Measurements from ENCODE around the gene ARMH1. TPM values are rescaled to one million over a fixed set of nuclear protein-coding genes. Genes with fewer than 3 reads are reported as not detected.

Gene ARMH1
- total RNA-seq = 10 to 100 TPM; 53.0 to 56.8 TPM
- 14.0 to 17.0 reads per million in 2 donors for total RNA-seq

DNA sequence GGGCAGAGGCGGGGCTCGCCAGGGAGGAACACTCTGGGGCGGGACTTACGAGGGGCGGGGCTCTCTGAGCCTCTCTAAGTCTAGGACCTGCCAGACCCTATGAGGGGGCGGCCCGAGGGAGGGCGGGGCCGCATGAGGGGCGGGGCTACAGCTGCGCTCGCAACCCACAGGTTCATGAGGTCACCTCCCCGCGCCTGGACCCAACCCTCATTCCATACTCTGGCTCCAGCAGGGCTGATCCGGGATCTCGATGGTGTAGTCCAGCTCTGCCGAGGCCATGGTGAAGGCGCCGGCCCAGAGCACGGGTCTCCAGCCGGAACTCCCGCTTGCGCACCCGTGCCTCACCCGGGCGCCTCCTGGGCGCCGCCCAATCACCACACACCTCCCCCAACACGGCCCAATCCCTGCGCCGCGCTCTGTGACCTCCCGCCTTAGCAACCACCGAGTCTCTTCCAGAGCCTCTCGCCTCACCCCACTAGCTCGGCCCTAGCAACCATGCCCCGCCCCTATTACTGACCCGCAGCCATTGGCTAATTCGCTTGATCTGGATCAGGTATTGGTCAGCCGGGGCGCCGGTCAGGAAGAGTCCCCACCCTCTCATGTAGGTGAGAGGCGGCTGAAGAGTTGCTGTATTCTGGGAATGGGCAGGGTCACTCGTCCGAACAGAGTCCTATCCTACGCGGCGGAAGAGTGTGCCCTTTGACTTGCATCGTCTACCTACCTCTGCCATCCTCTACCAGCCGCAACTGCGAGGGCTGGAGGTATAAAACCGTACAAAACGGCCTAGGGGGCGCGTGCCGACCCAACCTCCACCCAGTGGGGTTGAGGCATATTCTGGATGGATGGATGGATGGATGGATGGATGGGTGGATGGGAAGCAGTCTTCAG lies at the start of gene ARMH1, which contains the start of gene TMEM53:
Gene ARMH1, plus strand, starts transcription at position 602 of the 888 bp plus-strand sequence. CDS start 14,984 bp downstream, outside the sequence.
Gene TMEM53, minus strand, starts transcription at position 369 of the 888 bp plus-strand sequence. Its CDS starts 90 bp downstream, at position 279.
- H3K4me1 Mint-ChIP-seq = peaks cover 12% of the 10 kb centered on the region
- H3K27me3 Mint-ChIP-seq = no peaks in the 10 kb centered on the region
- no peaks in the 10 kb centered on the region for H3K36me3 Mint-ChIP-seq (ENCODE audit: low read depth)
- H3K27ac Mint-ChIP-seq = peak within 1 kb of the TSS; percentile 89
- no peaks in the 10 kb centered on the region for H3K9me3 ChIP-seq (ENCODE audit: control insufficient read depth, low read length, poor library complexity, severe bottlenecking)
- ATAC-seq (peak; percentile 93), DNase-seq (peak; percentile 90 to 94 (median 92))
- peak within 1 kb of the TSS; percentile 91 for H3K4me3 Mint-ChIP-seq

DNA sequence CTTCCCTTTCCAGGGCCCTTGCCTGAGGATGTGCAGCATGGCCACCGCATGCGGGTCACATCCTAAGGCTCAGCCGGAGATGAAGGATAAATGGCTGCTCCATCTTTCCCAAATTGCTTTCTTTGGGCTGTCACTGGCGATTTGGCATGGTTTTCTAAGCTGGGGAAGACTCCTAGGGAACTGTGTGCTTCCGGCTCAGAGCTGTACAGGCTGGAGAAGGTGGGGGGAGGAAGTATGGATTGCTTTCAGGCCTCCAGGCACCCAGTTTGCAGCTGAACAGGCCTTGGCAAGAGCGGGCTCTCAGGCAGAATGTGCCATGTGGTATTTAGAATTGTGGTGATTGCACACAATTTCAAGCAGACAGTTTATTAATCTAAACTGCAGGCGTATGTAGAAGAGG lies 49.2 kb upstream of the ARMH1 start:
- H3K27me3 Mint-ChIP-seq = no peaks in the 10 kb centered on the region
- H3K4me1 Mint-ChIP-seq = peaks cover 7% of the 10 kb centered on the region
- ATAC-seq (no peak), DNase-seq (no peak)
- H3K27ac Mint-ChIP-seq = no peak overlapping the region
- H3K36me3 Mint-ChIP-seq (ENCODE audit: low read depth) = no peaks in the 10 kb centered on the region
- H3K4me3 Mint-ChIP-seq = no peak overlapping the region
- H3K9me3 ChIP-seq (ENCODE audit: control insufficient read depth, low read length, poor library complexity, severe bottlenecking) = no peaks in the 10 kb centered on the region

DNA sequence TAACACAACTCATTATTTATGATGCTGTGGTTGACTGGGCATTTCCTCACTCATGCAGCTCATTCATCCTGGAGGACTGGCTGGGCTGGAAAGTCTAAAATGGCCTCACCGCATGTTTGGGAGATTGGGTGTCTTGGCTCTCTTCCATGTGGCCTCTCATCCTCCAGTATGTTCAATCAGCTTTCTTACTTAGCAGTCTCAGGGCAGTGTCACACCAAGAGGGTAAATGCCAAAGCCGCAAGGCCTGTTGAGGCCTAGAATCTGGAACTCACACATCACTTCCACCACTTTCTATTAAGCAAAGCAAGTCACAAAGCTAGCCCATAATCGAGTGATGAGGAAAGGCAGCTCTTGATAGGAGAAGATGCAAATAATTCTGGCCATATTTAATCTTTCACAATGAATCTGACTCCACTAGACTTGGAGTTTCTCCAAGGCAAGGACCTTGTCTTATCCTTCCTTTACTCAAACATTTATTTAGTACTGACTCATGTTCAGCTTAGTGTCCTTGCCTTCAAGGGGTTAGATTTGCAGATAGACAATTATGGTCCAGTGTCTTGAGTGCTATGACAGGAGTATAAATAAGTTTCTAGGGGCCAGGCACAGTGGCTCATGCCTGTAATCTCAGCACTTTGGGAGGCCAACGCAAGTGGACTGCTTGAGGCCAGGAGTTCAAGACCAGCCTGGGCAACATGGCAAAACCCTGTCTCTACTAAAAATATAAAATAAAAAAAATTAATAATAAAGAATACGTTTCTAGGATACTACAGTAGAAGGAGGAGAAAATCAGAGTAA lies 45.4 kb upstream of the ARMH1 start:
- H3K4me1 Mint-ChIP-seq = peaks cover 27% of the 10 kb centered on the region
- H3K27ac Mint-ChIP-seq = no peak overlapping the region
- ATAC-seq (no peak), DNase-seq (no peak)
- H3K9me3 ChIP-seq (ENCODE audit: control insufficient read depth, low read length, poor library complexity, severe bottlenecking) = no peaks in the 10 kb centered on the region
- no peaks in the 10 kb centered on the region for H3K27me3 Mint-ChIP-seq
- H3K4me3 Mint-ChIP-seq = no peak overlapping the region
- no peaks in the 10 kb centered on the region for H3K36me3 Mint-ChIP-seq (ENCODE audit: low read depth)

DNA sequence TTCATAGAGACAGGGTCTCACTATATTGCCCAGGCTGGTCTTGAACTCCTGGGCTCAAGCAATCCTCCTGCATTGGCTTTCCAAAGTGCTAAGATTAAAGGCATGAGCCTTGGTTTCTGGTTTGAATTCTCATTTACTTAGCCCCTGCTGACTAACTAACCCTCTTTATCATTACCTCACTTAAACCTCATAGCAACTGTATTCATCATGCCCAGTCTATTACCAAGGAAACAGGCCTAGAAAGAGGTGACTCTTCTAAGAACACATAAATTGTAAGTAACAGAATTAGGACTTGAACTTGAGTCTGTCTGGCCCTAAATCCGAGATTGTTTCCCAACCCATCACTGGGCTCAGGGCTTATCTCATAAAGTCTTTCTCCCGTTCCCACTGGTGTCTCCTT lies 44.4 kb upstream of the ARMH1 start:
- H3K27ac Mint-ChIP-seq = peak overlapping the region; percentile 94
- DNase-seq (no peak), ATAC-seq (no peak)
- H3K4me1 Mint-ChIP-seq = peaks cover 34% of the 10 kb centered on the region
- no peaks in the 10 kb centered on the region for H3K36me3 Mint-ChIP-seq (ENCODE audit: low read depth)
- no peaks in the 10 kb centered on the region for H3K9me3 ChIP-seq (ENCODE audit: control insufficient read depth, low read length, poor library complexity, severe bottlenecking)
- H3K4me3 Mint-ChIP-seq = no peak overlapping the region
- H3K27me3 Mint-ChIP-seq = no peaks in the 10 kb centered on the region

DNA sequence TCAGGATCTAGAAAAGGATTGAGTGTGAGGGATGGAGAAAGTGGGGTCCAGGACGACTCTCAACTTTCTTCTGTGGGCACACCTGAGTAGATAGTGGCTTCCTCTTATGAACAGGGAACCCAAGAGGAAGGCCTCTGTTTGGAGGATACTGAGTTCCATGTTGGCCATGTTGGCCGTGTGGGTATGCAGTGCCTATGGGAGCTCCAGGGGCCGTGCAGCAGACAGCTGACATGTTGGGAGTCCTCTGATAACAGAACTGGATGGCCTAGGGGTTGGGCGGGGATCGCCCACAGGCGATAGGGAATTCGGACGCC lies 43.2 kb upstream of the ARMH1 start:
- Mint-ChIP-seq H3K27me3 (no peaks in the 10 kb centered on the region), H3K4me1 (peaks cover 41% of the 10 kb centered on the region), H3K36me3 (ENCODE audit: low read depth) (peaks cover 2% of the 10 kb centered on the region), H3K27ac (peak overlapping the region; percentile 94), H3K4me3 (peak overlapping the region; percentile 93)
- DNase-seq = no peak
- no peaks in the 10 kb centered on the region for H3K9me3 ChIP-seq (ENCODE audit: control insufficient read depth, low read length, poor library complexity, severe bottlenecking)
- ATAC-seq = peak; percentile 22

DNA sequence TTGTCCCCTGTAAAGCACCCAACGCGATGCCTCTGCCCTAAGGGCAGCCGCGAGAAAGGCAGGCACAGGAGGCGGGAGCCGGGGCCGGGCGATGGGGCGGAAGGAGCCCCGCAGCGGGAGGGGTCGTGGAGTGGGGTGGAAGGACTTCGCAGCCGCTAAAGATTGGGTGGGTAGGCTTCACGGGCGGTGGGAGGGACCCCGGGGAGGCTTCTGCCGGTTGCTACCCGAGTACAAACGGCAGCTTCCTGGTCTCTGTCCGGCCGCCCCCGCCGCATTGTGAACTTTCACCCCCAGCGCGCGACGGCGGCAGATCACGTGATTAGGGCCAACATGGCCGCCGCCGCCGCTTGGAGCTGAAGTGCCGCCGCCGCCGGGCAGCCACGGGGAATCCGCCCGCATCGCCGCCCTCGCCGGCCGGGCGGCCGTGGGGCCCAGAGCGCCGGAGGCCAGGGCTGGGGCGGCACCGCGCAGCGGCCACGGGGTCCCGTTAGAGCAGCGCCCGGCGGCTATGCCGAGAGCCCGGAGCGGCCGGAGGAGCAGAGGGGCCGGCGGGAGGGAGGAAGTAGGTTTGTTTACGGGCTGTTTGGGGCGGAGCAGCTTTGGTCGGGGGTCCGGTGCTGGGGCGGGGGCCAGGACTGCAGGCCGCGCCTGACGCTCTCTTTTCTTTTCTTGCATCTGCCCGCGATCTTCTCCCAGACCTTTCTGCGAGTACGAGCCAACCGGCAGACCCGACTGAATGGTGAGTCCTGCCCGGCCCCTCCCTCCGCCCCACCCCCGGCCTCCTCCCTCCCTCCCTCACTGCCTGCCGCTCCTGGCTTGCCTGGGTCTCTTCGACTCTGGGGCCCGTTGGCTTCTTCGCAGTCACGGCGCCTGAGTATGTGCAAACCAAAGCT lies 42.6 kb upstream of the ARMH1 start:
- H3K4me1 Mint-ChIP-seq = peaks cover 42% of the 10 kb centered on the region

DNA sequence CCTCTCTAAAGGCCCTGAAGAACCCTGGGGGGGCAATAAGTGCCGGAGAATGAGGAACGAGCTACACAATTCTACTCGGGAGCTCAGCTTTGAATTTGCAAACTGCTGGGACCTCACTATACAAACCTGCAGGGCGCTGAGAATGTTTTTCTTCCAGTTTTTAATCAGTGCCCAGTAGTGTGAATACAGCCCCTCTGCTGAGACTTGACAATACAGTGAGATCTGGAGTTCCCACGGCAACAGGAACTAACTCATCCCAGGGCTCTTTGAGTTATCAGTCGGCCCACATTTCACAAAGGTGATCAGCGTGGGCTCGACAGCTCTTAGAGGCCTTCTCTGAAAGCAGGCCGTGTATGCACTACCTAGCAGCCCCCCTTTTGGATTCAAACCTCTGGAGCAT lies 41.9 kb upstream of the ARMH1 start:
- H3K36me3 Mint-ChIP-seq (ENCODE audit: low read depth) = peaks cover 2% of the 10 kb centered on the region
- ATAC-seq (peak; percentile 1), DNase-seq (no peak)
- H3K9me3 ChIP-seq (ENCODE audit: control insufficient read depth, low read length, poor library complexity, severe bottlenecking) = no peaks in the 10 kb centered on the region
- H3K4me1 Mint-ChIP-seq = peaks cover 45% of the 10 kb centered on the region
- no peaks in the 10 kb centered on the region for H3K27me3 Mint-ChIP-seq
- H3K27ac Mint-ChIP-seq = peak overlapping the region; percentile 94
- peak overlapping the region; percentile 93 for H3K4me3 Mint-ChIP-seq

More for the DNA sequence above, 42.6 kb upstream of the ARMH1 start:
- peak overlapping the region; percentile 94 for H3K27ac Mint-ChIP-seq
- H3K27me3 Mint-ChIP-seq = no peaks in the 10 kb centered on the region
- peak; percentile 79 to 81 (median 79) for DNase-seq
- ATAC-seq = peak; percentile 83
- no peaks in the 10 kb centered on the region for H3K9me3 ChIP-seq (ENCODE audit: control insufficient read depth, low read length, poor library complexity, severe bottlenecking)
- H3K36me3 Mint-ChIP-seq (ENCODE audit: low read depth) = peaks cover 2% of the 10 kb centered on the region
- H3K4me3 Mint-ChIP-seq = peak overlapping the region; percentile 93

DNA sequence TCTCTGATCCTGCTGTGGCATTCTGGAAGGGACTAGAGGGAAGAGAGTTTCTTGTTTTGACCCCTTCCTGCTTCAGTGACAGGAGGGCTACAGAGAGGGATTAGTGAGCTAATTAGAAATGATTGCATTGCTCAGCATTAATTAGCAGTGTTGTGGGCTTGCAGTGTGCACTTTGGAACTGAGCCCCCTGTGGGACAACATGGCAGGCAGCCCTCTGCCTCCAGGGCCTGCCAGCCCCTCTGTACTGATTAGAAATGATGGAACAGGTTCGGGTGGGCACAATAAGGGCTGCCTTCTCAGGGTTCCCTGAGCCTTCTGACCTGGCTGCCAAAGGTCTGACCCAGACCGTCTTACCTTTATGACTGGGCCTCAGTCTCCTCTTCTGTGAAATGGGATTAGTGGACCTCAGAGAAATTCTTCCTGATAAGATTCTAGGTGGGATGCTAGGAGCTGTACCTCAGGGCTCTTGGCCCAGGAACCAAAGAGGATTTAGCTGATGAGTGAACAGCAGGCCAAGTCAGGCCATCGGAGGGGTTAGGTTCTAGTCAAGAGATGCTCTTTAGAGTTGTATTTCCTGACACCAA lies 39.8 kb upstream of the ARMH1 start:
- DNase-seq (no peak), ATAC-seq (no peak)
- H3K9me3 ChIP-seq (ENCODE audit: control insufficient read depth, low read length, poor library complexity, severe bottlenecking) = no peaks in the 10 kb centered on the region
- Mint-ChIP-seq H3K4me3 (no peak overlapping the region), H3K27ac (peak overlapping the region; percentile 39), H3K4me1 (peaks cover 49% of the 10 kb centered on the region), H3K36me3 (ENCODE audit: low read depth) (peaks cover 5% of the 10 kb centered on the region), H3K27me3 (no peaks in the 10 kb centered on the region)

DNA sequence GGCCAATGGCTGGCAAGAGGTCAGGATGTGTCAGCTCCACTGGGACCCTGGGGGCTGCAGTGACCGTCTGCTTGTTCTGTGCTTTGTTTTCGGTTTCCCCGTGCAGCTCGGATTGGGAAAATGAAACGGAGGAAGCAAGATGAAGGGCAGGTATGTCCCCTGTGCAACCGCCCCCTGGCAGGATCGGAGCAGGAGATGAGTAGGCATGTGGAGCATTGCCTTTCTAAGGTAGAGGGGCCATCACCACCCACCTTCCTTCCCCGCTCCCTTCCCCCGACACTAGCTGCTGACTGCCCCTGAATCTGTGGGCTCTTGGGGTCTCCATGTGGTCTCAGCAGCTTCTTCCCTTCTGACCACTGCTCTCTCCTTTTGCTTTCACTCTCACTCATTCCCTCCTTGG lies 39.1 kb upstream of the ARMH1 start:
- H3K27me3 Mint-ChIP-seq = no peaks in the 10 kb centered on the region
- H3K27ac Mint-ChIP-seq = peak overlapping the region; percentile 24
- ATAC-seq = no peak
- H3K4me1 Mint-ChIP-seq = peaks cover 49% of the 10 kb centered on the region
- DNase-seq = no peak
- no peak overlapping the region for H3K4me3 Mint-ChIP-seq
- no peaks in the 10 kb centered on the region for H3K9me3 ChIP-seq (ENCODE audit: control insufficient read depth, low read length, poor library complexity, severe bottlenecking)
- H3K36me3 Mint-ChIP-seq (ENCODE audit: low read depth) = peaks cover 5% of the 10 kb centered on the region

DNA sequence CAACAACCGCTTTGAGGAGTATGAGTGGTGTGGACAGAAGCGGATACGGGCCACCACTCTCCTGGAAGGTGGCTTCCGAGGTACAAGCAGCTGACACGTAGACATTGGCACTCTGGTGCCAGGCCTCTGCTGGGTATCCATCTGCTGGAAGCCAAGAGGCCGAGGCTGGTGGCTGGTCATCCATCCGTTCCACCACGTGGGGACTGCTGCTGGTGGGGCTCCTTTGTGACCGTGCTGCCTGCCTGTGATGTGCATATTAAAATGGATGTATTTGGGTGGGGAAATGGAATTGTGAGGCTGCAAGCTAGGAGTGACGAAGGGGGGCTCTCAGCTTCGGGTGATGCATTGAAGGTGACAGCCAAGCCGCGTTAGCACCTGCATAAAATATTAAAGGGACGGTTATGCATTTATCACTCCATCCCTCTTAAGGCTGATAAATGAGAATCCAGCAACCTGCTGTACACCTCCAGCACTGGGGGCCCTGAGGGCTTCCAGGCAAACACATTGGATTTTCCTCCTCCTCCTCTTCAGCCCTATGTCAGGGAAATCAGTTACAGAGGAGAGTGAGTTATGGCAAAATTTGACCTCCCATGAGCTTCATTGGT lies 38.3 kb upstream of the ARMH1 start:
- Mint-ChIP-seq H3K27me3 (no peaks in the 10 kb centered on the region), H3K4me3 (peak overlapping the region; percentile 45), H3K36me3 (ENCODE audit: low read depth) (peaks cover 5% of the 10 kb centered on the region), H3K4me1 (peaks cover 51% of the 10 kb centered on the region), H3K27ac (peak overlapping the region; percentile 24)
- ATAC-seq (no peak), DNase-seq (no peak)
- no peaks in the 10 kb centered on the region for H3K9me3 ChIP-seq (ENCODE audit: control insufficient read depth, low read length, poor library complexity, severe bottlenecking)

DNA sequence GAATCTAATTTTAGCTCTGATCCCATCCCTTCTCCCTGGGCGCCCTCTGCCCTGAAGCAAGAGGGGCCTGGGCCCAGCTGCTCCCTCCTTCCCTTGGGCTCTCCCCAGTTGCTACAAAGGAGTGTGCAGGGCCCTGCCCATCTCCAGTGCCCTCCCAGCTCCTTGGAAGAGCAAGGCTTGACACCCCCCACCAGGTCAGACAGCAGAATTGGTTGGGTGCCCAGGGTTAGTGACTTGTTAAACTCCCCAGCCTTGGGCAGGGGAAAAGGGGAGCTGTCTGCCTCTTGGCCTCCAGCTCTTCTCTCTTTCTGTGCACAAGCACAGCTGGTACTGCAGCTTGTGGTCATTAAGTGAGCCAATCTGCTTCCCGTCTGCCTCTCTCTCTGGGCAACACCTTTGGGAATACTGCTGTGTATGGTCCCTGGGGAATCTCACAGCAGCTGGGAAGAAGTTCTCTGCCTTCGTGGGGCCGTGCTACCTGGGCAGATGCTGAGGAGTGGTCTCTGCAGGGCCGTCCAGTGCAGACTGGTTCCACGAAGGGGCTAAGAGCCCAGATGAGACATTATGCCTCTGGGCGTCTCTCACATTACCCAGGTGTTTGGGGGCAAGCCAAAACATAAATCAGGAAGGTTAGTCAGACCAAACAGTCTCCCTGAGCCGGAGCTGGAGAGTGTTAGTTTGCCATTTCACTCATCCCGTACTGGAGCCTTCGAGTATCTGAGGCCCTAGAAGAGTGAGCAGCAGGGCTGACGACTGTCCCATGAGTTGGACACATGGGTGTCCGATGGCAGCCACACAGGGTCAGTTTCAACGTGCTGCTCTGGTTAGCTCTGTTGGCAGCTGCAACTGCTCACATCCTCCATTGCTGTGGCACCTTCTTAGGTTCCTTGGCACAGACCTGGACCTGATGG lies 37.6 kb upstream of the ARMH1 start:
- no peak for ATAC-seq
- no peak for DNase-seq
- Mint-ChIP-seq H3K4me1 (peaks cover 47% of the 10 kb centered on the region), H3K36me3 (ENCODE audit: low read depth) (peaks cover 5% of the 10 kb centered on the region), H3K27ac (peak overlapping the region; percentile 79), H3K27me3 (no peaks in the 10 kb centered on the region), H3K4me3 (no peak overlapping the region)
- no peaks in the 10 kb centered on the region for H3K9me3 ChIP-seq (ENCODE audit: control insufficient read depth, low read length, poor library complexity, severe bottlenecking)
